ENCODE data around the gene ESRRA. TPM values are rescaled to one million over a fixed set of nuclear protein-coding genes. Genes with fewer than 3 reads are reported as not detected.
A peak's percentile ranks its signal among the peaks of the same experiment; 100 is the strongest.

ESRRA gene
- total RNA-seq, 1 donor = 28.6 TPM

GRCh38 chr11:64262271-64263002, 42.9 kb upstream of the ESRRA start:
- no peak for TF ChIP-seq CTCF (IDR thresholded peaks at IDR 0.05; ENCODE audit: extremely low read depth, low read depth, low read length)
- Histone ChIP-seq H3K9me3 (ENCODE audit: low read depth, low read length) (no peaks in the 10 kb centered on the region), H3K27me3 (ENCODE audit: insufficient read depth, low read length) (no peaks in the 10 kb centered on the region), H2AFZ (ENCODE audit: low read length) (no peak overlapping the region), H3K4me2 (ENCODE audit: insufficient read depth, low read length) (no peak overlapping the region), H4K20me1 (ENCODE audit: insufficient read depth, low read length) (no peaks in the 10 kb centered on the region), H3K4me1 (ENCODE audit: insufficient read depth, low read length) (peaks cover 7% of the 10 kb centered on the region), H3K4me3 (ENCODE audit: insufficient read depth, low read length) (no peak overlapping the region), H3K27ac (ENCODE audit: low read depth, low read length) (peak overlapping the region; percentile 66), H3K36me3 (ENCODE audit: insufficient read depth, low read length) (peaks cover 50% of the 10 kb centered on the region), H3K79me2 (ENCODE audit: insufficient read depth, low read length) (no peaks in the 10 kb centered on the region)
- DNase-seq (ENCODE audit: insufficient read length, low spot score, missing footprints) = peak; percentile 60

GRCh38 chr11:64263021-64263946, 42.0 kb upstream of the ESRRA start:
- Histone ChIP-seq H3K4me3 (ENCODE audit: insufficient read depth, low read length) (no peak overlapping the region), H4K20me1 (ENCODE audit: insufficient read depth, low read length) (no peaks in the 10 kb centered on the region), H3K36me3 (ENCODE audit: insufficient read depth, low read length) (peaks cover 49% of the 10 kb centered on the region), H3K27ac (ENCODE audit: low read depth, low read length) (peak overlapping the region; percentile 66), H3K4me2 (ENCODE audit: insufficient read depth, low read length) (no peak overlapping the region), H2AFZ (ENCODE audit: low read length) (no peak overlapping the region), H3K79me2 (ENCODE audit: insufficient read depth, low read length) (no peaks in the 10 kb centered on the region), H3K4me1 (ENCODE audit: insufficient read depth, low read length) (peaks cover 15% of the 10 kb centered on the region), H3K27me3 (ENCODE audit: insufficient read depth, low read length) (no peaks in the 10 kb centered on the region), H3K9me3 (ENCODE audit: low read depth, low read length) (no peaks in the 10 kb centered on the region)
- TF ChIP-seq CTCF (IDR thresholded peaks at IDR 0.05; ENCODE audit: extremely low read depth, low read depth, low read length) = no peak
- DNase-seq (ENCODE audit: insufficient read length, low spot score, missing footprints) = peak; percentile 90

- H3K4me2 ChIP-seq (ENCODE audit: insufficient read depth, low read length) = no peak overlapping the region
- no peaks in the 10 kb centered on the region for H3K79me2 ChIP-seq (ENCODE audit: insufficient read depth, low read length)
- H3K36me3 ChIP-seq (ENCODE audit: insufficient read depth, low read length) = peaks cover 49% of the 10 kb centered on the region
- no peak overlapping the region for H2AFZ ChIP-seq (ENCODE audit: low read length)
- H3K27ac ChIP-seq (ENCODE audit: low read depth, low read length) = no peak overlapping the region
- TF ChIP-seq CTCF (IDR thresholded peaks at IDR 0.05; ENCODE audit: extremely low read depth, low read depth, low read length) = no peak
- no peaks in the 10 kb centered on the region for H4K20me1 ChIP-seq (ENCODE audit: insufficient read depth, low read length)
- no peaks in the 10 kb centered on the region for H3K9me3 ChIP-seq (ENCODE audit: low read depth, low read length)
- no peaks in the 10 kb centered on the region for H3K27me3 ChIP-seq (ENCODE audit: insufficient read depth, low read length)
- DNase-seq (ENCODE audit: insufficient read length, low spot score, missing footprints) = peak; percentile 43
- peaks cover 21% of the 10 kb centered on the region for H3K4me1 ChIP-seq (ENCODE audit: insufficient read depth, low read length)
- H3K4me3 ChIP-seq (ENCODE audit: insufficient read depth, low read length) = no peak overlapping the region
Observed at GRCh38 chr11:64263947-64264317, 41.4 kb upstream of the ESRRA start.

- H3K9me3 ChIP-seq (ENCODE audit: low read depth, low read length) = no peaks in the 10 kb centered on the region
- no peak overlapping the region for H3K4me2 ChIP-seq (ENCODE audit: insufficient read depth, low read length)
- no peak overlapping the region for H3K4me3 ChIP-seq (ENCODE audit: insufficient read depth, low read length)
- peaks cover 26% of the 10 kb centered on the region for H3K4me1 ChIP-seq (ENCODE audit: insufficient read depth, low read length)
- no peak for TF ChIP-seq CTCF (IDR thresholded peaks at IDR 0.05; ENCODE audit: extremely low read depth, low read depth, low read length)
- DNase-seq (ENCODE audit: insufficient read length, low spot score, missing footprints) = peak; percentile 86
- H3K36me3 ChIP-seq (ENCODE audit: insufficient read depth, low read length) = peaks cover 47% of the 10 kb centered on the region
- no peak overlapping the region for H3K27ac ChIP-seq (ENCODE audit: low read depth, low read length)
- no peaks in the 10 kb centered on the region for H3K79me2 ChIP-seq (ENCODE audit: insufficient read depth, low read length)
- H4K20me1 ChIP-seq (ENCODE audit: insufficient read depth, low read length) = no peaks in the 10 kb centered on the region
- no peaks in the 10 kb centered on the region for H3K27me3 ChIP-seq (ENCODE audit: insufficient read depth, low read length)
- no peak overlapping the region for H2AFZ ChIP-seq (ENCODE audit: low read length)
Observed at GRCh38 chr11:64264371-64264852, 40.9 kb upstream of the ESRRA start.

Data from osteoblast (primary cell).